GM19467 (cell line): ENCODE results near the gene ALDOA.
"Not testable (repeated sequence)": the region's sequence is repeated elsewhere in the genome, so short reads cannot be mapped to it uniquely, and the experiment has no call there.

Experiments used
- ATAC-seq: cut with Tn5 transposase; IDR thresholded peaks from one replicate; pipeline ENCODE4 v1.9.1; 2021; ENCODE audit warnings: mild to moderate bottlenecking, moderate library complexity; ENCODE audit not compliant: unreplicated experiment

The ALDOA gene

DNA sequence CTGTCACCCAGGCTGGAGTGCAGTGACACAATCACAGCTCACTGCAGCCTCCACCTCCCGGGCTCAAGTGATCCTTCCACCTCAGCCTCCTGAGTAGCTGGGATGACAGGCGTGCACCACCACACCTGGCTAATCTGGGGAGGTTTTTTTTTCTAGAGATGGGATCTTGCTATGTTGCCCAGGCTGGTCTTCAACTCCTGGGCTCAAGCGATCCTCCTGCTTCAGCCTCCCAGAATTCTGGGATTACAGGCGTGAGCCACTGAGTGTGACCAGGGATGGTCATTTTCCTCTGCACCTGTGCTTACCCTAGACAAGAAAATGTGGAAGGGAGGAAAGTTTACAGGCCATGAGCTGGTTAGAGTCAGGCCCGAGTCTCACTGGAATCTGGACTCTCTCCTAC lies 24.9 kb upstream of the ALDOA start:
- ATAC-seq, result not testable (repeated sequence)

DNA sequence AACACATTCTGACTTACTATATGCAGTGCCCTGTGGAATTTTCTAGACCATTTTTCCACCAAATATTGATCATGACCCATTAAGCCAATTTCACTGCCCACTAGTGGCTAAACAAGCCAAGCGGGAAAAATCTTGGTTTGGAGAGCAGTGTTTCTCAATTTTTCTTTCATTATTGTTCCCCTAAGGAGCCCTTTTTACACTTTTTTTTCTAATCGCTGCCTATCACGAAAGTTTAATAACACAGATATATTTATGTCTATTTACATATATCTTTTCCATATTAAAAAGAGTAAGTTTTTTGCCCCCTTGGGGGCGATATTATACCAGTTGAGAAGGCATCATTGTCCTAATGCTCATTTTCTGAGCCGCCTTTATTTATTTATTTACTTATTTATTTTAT lies 23.7 kb upstream of the ALDOA start:
- no peak for ATAC-seq

DNA sequence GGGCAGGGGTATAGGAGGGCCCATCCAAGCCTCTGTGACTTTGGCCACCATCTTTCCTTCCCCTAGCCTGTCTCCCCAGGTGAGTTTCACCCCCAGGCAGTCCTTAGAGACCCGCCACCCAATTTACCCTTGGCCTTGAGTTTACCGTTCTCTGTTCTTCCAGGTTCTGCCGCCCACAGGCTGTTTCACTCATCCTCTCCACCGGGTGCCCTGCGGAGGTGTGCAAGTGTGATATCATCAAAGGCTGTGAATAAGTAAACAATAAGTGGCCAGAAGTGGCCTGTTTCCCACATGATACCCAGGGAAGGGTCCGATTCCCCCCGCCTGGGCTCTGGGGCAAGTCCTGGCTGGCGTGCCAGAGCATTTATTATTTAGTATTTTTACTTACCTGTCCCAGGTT lies 19.4 kb upstream of the ALDOA start:
- no peak for ATAC-seq

DNA sequence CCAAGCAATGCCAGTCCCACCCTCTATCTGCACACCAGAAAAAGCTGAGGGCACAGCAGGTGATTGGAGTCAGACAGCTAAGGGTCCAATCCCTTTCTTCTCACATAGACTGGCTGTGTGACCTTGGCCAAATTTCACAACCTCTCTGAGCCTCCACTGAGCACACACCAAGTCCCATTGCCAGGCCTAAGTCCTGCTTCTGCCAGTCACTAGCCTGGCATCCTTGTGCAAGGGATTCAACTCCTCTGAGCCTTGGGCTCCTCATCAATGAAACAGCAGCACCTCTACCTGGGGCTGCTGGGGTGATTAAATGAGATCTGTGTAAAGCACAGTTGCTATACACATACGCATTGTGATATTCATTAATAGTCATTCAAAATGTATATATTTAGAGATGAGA lies 19.0 kb upstream of the ALDOA start:
- no peak for ATAC-seq

DNA sequence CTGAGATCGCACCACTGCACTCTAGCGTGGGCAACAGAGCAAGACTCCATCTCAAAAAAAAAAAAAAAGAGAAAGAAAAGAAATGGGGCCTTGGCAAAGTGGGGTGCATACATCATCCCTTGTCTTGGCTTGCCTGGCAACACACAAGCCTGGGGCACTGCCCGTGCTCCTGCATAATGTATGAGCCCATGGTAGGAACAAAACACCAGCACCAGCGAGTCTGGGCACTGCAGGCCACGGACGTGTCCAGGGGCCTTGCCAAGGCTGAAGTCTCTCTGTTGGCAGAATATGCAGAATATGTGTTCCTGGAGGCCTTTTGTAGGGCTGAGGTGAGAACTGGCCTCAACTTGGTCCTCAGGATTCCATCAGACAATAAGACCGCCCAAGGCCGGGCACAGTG lies 15.7 kb upstream of the ALDOA start:
- ATAC-seq, result no peak

DNA sequence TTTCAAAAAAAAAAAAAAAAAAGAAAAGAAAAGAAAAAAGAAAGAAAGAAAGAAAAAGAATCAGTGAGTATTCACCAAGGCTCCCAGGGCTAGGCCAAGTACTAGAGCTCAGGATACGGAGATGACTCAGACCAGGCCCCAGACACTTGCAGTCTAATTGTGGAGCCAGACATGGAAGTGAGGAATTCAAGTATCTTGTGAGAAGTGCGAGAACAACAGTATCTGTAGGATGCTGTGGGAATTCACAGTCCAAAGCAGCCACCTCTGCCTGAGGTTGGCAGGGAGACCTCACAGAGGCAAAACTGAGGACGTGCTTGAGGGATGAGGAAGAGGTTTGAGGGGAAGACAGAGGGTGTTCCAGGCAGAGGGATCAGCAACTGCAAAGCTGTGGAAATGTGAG lies 14.0 kb upstream of the ALDOA start:
- ATAC-seq, result no peak

DNA sequence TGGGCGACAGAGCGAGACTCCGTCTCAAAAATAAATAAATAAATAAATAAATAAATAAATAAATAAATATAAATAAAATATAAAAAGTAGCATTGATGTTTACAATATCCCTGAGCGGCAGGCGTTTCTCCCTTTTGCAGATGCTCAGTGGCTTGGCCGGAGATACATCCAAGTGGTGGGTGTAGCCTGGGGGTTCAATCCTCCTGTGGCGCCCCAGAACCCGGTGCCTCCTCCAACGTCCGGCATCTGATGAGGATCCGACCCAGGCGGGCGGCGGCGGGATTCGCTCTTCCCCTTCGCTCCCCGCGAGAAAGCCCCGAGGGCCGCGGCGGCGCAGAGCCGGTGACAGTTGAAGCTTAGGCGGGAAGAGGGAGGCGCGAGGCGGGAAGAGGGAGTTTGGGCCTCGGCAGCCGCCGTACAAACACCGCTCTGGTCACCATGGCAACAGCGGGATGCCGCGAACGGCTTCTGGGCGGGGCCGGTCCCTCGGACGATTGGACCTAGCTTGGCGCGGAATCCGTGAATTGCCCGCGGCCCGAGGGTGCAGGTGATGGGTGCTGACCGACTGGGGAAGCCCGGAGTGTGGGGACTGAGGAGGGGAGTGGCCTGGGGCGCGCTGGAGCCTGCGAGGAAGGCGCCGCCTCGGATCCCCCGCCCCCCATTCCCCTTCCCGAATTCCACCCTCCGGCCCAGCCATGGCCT lies 12.7 kb upstream of the ALDOA start:
- peak; percentile 52 for ATAC-seq

DNA sequence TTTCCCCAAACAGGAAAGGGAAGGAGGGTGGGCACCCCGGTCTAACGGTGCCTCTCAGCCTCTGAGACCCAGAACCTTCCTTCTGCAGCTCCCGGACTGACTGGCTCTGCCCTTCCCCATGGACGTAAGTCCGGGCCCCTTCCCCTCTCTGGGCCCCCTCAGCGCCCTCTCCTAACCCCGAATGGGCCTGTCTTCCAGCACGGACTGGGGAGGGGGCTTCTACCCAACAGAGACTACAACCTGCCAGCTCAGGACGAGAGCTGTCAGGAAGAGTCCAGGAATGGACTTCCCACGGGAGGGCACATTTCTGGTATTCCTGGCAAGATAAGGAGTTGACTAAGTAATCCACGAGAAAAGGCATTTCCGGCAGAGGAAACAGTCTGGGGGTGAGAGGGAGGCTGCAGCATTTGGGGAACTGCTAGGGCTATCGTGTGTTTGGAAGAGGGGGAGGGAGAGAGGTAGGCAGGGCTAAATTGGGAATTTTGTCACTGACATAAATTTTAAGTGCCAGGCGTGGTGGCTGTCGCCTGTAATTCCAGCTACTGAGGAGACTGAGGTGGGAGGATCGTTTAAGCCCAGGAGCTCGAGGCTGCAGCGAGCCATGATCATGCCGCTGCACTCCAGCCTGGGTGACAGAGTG lies 12.1 kb upstream of the ALDOA start:
- ATAC-seq, result no peak

DNA sequence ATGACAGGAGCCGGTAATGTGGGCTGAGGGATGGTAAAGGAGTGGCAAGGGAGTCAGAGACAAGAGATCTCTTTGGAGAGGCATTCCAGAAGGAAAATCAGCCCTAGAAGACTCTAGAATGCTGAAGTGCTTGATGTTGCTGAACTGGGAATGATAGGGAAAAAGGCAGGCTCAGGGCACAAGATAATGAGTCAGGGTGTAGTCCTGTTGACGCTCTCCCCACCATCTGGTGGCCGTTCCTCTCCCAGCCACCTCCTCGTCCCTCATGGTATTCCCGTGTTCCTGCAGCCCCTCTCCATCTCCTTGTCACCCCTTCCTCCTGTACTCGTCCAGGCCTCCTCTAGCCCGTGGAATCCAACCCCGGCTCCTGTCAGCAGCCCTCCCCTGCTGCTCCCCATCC lies 11.1 kb upstream of the ALDOA start:
- no peak for ATAC-seq

DNA sequence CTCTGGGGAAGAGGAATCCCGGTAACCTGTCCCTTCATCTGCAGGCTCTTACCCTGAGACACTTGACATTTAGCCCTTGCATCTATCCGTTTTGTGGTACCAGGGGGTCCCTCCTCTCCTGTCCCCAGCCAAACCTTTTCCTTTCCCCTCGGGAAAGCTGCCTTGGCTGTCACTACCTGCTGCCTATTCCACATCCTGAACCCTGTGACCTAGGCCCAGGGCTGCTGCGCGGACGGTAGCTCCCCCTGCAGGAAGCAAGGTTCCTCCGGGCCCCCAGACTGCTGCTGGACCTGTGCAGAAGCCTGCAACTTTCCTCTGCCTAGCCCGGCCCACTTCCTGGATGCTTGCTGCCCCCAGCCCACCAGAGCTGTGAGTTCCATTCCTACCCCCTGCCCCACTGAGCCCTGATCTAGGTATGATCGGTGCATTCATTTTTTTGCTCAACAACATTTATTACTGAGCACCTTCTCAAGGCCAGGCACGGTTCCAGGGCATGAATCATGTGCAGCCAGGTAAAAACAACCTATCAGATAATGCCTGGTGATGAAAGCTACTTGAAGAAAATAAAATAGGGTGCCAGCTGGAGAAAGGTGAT lies 10.5 kb upstream of the ALDOA start:
- ATAC-seq, result no peak

DNA sequence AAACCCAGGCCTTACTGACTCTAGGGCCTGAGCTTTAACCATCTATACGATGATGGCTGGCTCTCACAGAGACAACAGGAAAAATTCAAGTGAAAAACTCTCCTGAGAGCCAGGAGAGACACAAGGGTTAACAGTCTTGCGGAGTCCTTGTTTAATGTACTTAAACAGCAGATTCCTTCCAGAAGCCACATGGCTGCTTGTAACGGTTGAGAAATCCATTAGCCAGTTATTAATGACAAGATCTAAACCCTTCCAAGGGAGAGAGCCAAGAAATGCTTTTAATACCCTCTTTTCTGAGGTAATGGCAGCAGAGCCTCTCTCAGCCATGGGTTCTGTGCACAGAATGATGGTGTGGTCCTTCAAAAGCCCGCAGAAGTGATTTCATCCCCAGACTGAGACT lies 5.2 kb upstream of the ALDOA start:
- ATAC-seq, result no peak

DNA sequence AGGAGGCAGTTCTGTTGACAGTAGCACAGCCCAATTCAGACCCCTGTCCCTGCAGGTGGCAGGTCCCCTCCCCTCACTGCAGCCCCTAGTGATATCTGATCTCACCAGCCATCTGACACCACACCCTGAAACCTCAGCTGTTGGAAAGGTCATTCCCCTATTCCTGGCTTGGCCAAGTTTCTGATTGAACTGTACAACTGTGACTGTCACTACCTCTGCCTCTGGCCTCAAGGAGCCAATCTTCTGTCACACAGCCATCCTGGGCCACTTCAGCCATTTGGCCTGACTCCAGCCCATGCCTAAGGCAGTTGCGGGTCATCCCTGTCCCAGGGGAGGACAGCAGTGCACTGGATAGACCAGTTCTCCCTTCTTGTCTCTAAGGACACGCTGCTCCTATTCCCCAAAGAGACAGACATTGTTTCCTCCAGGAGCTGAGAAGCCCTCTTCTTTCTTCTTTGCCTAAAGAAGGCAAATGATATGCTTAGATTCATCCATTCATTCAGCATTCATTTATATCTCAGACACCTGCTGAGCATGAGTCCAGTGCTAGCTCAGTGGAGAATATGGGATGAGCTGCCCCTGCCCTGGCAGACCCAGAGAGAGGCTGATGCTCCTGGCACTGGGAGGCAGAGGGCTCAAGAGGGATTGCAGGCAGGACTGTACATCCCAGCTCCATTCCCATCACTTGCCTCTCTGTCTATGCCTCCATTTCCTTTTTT lies 4.6 kb upstream of the ALDOA start:
- no peak for ATAC-seq

DNA sequence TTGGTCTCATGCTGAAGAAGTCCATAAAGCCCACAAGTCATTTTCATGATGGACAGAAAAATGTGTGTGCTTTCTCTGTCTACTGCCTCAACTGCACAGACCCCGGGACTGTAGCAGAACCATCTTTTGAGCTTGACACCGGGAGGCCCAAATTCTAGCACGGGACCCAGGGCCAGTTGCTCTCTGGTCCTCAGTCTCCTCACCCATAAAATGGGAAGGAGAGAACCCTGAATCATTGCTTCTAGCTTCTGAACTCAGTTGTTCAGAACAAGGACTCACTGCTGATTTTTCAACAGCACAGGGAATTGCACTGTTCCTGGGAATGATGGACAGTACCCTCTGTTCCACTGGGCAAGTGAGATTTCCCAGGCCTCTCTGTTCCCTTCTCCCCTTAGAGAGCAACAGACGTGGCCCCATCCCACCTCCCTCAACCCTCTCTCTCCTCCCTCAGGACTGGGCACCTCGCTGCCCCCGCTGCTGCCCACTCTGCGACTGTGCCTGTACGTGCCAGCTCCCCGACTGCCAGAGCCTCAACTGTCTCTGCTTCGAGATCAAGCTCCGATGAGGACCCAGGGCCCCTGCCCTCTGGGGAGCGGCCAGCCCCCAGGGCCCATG lies 2.2 kb upstream of the ALDOA start:
- no peak for ATAC-seq

DNA sequence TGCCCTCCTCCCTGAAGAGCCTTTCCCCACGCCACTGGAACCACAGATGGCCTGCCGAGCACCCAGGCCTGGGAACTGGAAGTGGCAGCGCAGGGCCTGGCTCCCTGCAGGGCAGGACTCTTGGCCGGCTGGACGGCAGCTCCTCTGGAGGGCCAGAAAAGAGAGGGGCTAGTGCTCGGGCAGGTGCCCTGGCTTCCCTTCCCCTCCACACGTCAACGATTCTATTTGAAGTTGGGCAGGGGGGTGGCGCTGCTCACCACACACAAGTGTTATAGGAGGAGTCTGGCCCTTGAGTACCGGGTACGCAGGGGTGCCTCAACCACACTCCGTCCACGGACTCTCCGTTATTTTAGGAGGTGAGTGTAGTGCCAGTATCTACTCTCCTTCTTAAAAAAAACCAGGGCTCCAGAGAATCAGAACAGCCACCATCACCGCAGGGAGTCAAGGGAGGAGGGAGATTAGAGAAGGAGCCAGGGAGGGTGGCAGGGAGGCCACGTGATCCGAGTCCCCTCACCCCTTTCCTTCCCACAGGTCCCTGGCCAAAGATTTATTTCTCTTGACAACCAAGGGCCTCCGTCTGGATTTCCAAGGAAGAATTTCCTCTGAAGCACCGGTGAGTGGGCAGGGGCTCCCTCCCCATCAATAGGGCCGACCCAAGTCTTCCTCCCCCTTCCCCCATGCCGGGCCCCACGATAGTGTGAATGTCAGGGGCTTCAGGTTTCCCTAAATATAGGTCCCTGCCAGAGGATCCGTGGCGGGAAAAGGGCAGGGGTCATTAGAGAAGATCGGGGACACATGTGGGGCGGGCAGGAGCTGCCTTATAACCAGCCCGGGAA lies 1.4 kb upstream of the ALDOA start:
- ATAC-seq, result no peak

DNA sequence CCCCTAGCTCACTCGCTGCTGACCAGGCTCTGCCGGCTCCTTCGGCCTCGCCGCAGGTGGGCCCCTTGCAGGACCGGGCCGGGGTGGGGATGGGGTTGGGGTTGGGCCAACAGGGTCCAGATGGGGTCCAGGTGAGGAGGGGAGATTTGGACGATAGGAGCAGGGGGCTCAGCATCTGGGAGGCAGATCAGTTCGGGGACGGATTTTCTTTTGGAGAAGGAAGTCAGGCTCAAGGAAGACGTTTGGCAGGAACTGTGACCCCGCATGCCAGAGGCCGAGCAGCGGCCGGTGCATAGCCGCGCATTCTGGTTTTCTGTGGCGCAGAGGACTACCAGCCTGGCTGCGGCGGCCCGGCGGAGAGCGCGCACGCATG lies 845 bp upstream of the ALDOA start:
- ATAC-seq, result no peak

DNA sequence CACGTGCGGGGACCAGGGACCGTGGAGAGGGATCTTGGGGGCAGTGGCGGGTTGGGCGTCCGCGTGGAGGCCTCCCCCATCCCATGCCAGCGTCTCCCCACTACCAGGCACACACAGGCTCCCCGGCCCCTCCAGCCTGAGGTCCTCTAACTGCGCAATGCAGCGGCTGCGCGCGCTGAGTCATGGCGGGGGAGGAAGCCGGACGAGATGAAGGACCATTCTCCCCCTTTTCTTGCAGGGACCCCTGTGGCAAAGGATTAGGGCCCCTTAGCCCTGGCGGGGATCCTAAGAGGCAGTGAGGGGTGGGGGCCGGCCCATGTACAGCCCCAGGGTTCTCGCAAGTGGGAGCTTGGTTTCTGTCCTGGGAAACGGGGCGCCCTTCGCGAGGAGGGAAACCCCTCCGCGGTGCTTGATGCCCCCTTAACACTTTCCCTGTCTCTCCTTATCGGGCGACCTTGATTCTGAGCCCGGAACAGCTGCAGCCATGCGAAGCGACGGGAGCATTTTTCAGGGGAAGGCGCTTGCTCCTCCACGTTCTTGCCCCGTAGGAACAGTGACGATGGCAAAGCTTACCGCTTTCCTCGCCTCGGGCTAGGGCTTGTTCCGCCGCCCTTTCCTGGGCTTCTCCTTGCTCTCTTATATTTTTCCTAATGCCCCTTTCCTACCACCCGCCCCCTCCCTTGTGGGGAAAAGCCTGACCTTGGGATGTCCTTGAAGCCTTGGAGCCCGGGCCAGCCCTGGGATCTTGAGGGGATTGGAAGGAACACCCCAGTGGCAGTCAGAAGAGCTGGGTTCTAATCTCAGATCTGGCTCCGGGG lies 592 bp downstream of the ALDOA start:
- no peak for ATAC-seq

DNA sequence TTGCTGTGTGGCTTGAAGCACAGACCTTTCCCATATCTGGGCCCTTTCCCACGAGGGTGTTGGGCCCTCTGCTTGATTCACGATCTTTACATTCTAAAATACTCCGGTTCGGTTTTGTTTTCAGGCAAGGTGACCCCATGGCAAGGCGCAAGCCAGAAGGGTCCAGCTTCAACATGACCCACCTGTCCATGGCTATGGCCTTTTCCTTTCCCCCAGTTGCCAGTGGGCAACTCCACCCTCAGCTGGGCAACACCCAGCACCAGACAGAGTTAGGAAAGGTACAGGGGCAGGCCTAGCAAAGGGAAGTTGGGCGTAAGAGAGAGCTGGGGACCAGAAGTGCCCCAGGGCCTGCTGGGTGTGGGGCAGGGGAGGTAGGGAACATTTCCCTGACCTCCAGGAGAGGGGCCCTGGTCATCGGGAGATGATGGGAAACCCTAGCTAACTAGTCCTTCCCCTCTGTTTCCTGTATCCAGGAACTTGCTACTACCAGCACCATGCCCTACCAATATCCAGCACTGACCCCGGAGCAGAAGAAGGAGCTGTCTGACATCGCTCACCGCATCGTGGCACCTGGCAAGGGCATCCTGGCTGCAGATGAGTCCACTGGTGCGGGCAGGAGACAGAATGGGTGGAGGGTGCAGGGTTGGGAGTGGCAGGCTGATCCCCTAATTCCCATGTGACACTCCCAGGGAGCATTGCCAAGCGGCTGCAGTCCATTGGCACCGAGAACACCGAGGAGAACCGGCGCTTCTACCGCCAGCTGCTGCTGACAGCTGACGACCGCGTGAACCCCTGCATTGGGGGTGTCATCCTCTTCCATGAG lies 1.4 kb downstream of the ALDOA start:
- ATAC-seq, result no peak

DNA sequence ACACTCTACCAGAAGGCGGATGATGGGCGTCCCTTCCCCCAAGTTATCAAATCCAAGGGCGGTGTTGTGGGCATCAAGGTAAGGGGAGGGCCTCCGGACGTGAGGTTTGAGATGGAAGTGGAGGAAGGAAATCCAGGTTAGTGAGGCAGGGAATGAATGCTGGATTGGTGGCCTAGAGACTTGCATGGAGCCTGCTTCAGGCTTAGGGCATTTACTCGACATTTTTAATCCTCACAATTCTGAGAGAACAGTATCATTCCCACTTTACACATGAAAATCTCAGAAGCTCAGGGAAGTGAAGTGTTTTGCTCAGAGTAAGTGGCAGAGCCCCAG lies 2.0 kb downstream of the ALDOA start:
- no peak for ATAC-seq

DNA sequence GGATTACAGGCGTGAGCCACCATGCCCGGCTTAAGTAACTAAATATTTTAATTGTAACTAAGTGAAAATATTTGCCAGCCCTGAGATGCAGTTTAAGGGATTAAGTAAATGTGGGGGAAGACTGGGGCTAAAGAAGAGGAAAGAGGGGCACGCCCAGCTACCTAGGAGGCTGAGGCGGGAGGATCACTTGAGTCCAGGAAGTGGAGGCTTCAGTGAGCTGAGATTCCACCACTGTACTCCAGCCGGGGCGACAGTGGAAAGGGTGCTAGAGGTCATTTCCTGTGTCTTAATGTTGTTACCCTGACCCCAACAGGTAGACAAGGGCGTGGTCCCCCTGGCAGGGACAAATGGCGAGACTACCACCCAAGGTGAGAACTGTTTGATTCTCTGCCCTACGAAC lies 2.8 kb downstream of the ALDOA start:
- ATAC-seq, result no peak
